Psoas muscle (tissue), 8 donors: ENCODE results near the gene CD59. TPM values are rescaled to one million over a fixed set of nuclear protein-coding genes. Genes with fewer than 3 reads are reported as not detected.

ENCODE experiments used
- ATAC-seq, 4 donors: fragments of 200-7000 bp; cut with Tn5 transposase; one replicate each; pipeline ENCODE4 v1.9.1; 2020; ENCODE audit warnings: moderate library complexity in 3 of 4, mild to moderate bottlenecking in 2 of 4
- DNase-seq, 2 donors: peaks; one replicate each; pipeline ENCODE4 v3.0.0-alpha.2; 2020
- H3K27ac ChIP-seq: fragments of 200-600 bp; one replicate; pipeline ENCODE4 v1.8.0; 2022
- H3K27me3 ChIP-seq, 3 donors: fragments of 200-600 bp in 1 of 3; one replicate each; pipeline versions ENCODE4 v1.6.1 to v1.8.0; 2013 to 2022; ENCODE audit warnings: low read length in 2 of 3, mild to moderate bottlenecking in 2 of 3, moderate library complexity in 1 of 3; ENCODE audit not compliant: insufficient read depth in 3 of 3
- H3K36me3 ChIP-seq, 2 donors: fragments of 200-600 bp in 1 of 2; one replicate each; pipeline versions ENCODE4 v1.6.1 to v1.8.0; 2013 to 2022; ENCODE audit warnings: low read depth in 1 of 2, mild to moderate bottlenecking in 1 of 2, moderate library complexity in 1 of 2; ENCODE audit not compliant: insufficient read depth in 1 of 2
- H3K4me1 ChIP-seq: fragments of 200-600 bp; one replicate; pipeline ENCODE4 v1.8.0; 2022
- H3K4me3 ChIP-seq: fragments of 200-600 bp; one replicate; pipeline ENCODE4 v1.8.0; 2022; ENCODE audit warnings: mild to moderate bottlenecking
- H3K9me3 ChIP-seq: fragments of 200-600 bp; one replicate; pipeline ENCODE4 v1.8.0; 2022
- CTCF ChIP-seq: fragments of 200-600 bp; IDR thresholded peaks from one replicate; pipeline ENCODE4 v1.8.0; 2022; ENCODE audit warnings: antibody characterized with exemption
- WGBS, 3 donors: extraction: QIAGEN DNeasy Blood & Tissue Kit; methylation state at CpG; one replicate each; pipeline versions ENCODE4 v1.1.6 to v1.1.7; 2013; 5-methylcytosine and 5-hydroxymethylcytosine counted together
- intact Hi-C, 2 donors: fragments of 100-400 bp; cut with DNase I; formaldehyde crosslinking; loops; one replicate each; pipeline versions ENCODE4 v1.11.0 to v1.14.2; 2022
- polyA plus RNA-seq, 3 donors: library from polyadenylated mRNA; stranded (reverse); fragments of 200-250 nt; gene quantifications; one replicate each; pipeline ENCODE4 v1.2.3, GENCODE V29; 2013
- total RNA-seq, 4 donors: library from RNA; stranded (reverse); fragmentation: NEBNext Ultra II Directional in 2 of 4; extraction: Animal tissue kit (Norgen Biotek cat#: 25700) in 2 of 4; gene quantifications; one replicate each; pipeline versions ENCODE4 v1.2.1 to v1.2.4, GENCODE V29; 2021 to 2023
- donor health status: healthy with polysubstance abuse.
- donor health status: DM: no; HTN: no; CAD: no; lungs with moderate emphysema.
- donor health status: Bipolar disorder and iron deficiency.
- donor health status: healthy.
- donor health status: DM: yes; HTN: yes; CAD: no.
- donor health status: DM: no; HTN: no; CAD: no.
- donor health status: DM: no; HTN: no; CAD: no.
- donor health status: DM: yes; HTN: yes; CAD: no.

The CD59 gene
- total and polyA plus RNA-seq, 7 donors: 423 to 930 (median 574) TPM

DNA sequence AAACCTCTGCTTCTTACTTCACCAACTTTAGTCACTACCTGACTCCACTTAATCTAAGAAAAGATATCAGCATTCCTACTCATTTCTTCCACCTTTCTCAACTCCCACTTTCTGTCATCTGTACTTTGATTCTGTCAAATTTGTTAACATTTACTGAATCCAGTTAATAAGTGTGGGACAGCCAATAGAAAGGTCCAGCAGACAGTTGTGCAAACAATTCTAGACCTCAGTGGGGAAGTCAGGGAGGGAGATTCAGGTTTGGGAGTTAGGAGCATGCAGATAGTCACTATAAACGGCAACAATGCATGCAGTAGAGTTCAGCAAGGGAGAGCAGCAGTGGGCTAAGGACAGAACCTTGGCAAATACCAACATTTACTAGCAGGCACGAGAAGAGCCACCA lies 34.0 kb upstream of the CD59 start:
- no peak for TF ChIP-seq CTCF
- peaks cover 0 to 55% of the 10 kb centered on the region in 2 donors for H3K36me3 ChIP-seq
- H3K4me3 ChIP-seq: no peak overlapping the region
- no peak for DNase-seq
- no peaks in the 10 kb centered on the region for H3K9me3 ChIP-seq
- H3K27me3 ChIP-seq: no peaks in the 10 kb centered on the region
- H3K27ac ChIP-seq: no peak overlapping the region
- intact Hi-C loops: no loop called here
- H3K4me1 ChIP-seq: peaks cover 24% of the 10 kb centered on the region
- ATAC-seq: no peak
- WGBS, 3 donors: 40 to 66% (median 64%) methylated on average over 2 of the region's 2 CpGs

- Histone ChIP-seq H3K36me3 (peaks cover 2 to 62% of the 10 kb centered on the region in 2 donors), H3K4me1 (peaks cover 20% of the 10 kb centered on the region), H3K4me3 (no peak overlapping the region), H3K9me3 (no peaks in the 10 kb centered on the region), H3K27me3 (no peaks in the 10 kb centered on the region), H3K27ac (no peak overlapping the region)
- no peak for DNase-seq
- intact Hi-C loops: no loop called here
- no peak for ATAC-seq
- WGBS, 3 donors: 80 to 90% (median 84%) methylated on average over 3 to 4 of the region's 4 CpGs
- no peak for TF ChIP-seq CTCF
These were observed 33.3 kb upstream of the CD59 start for GRCh38 chr11:33769542-33769941.

- H3K4me1 ChIP-seq: peaks cover 11% of the 10 kb centered on the region
- H3K27me3 ChIP-seq: no peaks in the 10 kb centered on the region
- H3K9me3 ChIP-seq: no peaks in the 10 kb centered on the region
- DNase-seq: no peak
- no peak for ATAC-seq
- H3K36me3 ChIP-seq: peaks cover 5 to 80% of the 10 kb centered on the region in 2 donors
- intact Hi-C loops: no loop called here
- H3K4me3 ChIP-seq: no peak overlapping the region
- TF ChIP-seq CTCF: no peak
- WGBS, 3 donors: 90 to 92% (median 92%) methylated on average over 4 of the region's 4 CpGs
- H3K27ac ChIP-seq: no peak overlapping the region
These were observed 31.4 kb upstream of the CD59 start for GRCh38 chr11:33767624-33768023.

- Histone ChIP-seq H3K4me1 (no peaks in the 10 kb centered on the region), H3K4me3 (no peak overlapping the region), H3K9me3 (no peaks in the 10 kb centered on the region), H3K36me3 (peaks cover 5 to 92% of the 10 kb centered on the region in 2 donors), H3K27me3 (no peaks in the 10 kb centered on the region), H3K27ac (no peak overlapping the region)
- DNase-seq: no peak
- ATAC-seq: no peak
- 94 to 96% (median 95%) methylated on average over 2 of the region's 2 CpGs for WGBS, 3 donors
- TF ChIP-seq CTCF: no peak
- intact Hi-C loops: no loop called here
These were observed 29.9 kb upstream of the CD59 start for GRCh38 chr11:33766085-33766484.

GRCh38 chr11:33761471-33761870 lies 25.2 kb upstream of the CD59 start:
- TF ChIP-seq CTCF: no peak
- ATAC-seq: no peak
- WGBS, 3 donors: 95 to 97% (median 96%) methylated on average over 2 of the region's 2 CpGs

More at GRCh38 chr11:33761471-33761870, 25.2 kb upstream of the CD59 start:
- H3K36me3 ChIP-seq: peaks cover 8 to 95% of the 10 kb centered on the region in 2 donors
- no peak overlapping the region for H3K27ac ChIP-seq
- H3K4me1 ChIP-seq: no peaks in the 10 kb centered on the region
- DNase-seq: no peak
- intact Hi-C loops: no loop called here
- H3K27me3 ChIP-seq: no peaks in the 10 kb centered on the region
- no peak overlapping the region for H3K4me3 ChIP-seq
- no peaks in the 10 kb centered on the region for H3K9me3 ChIP-seq
